ENCODE results near the gene OR8H3. TPM values are rescaled to one million over a fixed set of nuclear protein-coding genes. Genes with fewer than 3 reads are reported as not detected.

The OR8H3 gene
- total RNA-seq, 1 experiment from 2014 or later = not detected

GRCh38 chr11:56151376-56151775 lies 29.2 kb downstream of the OR8H3 start:
- Histone ChIP-seq H3K9me3 (ENCODE audit: low read length) (peaks cover 5% of the 10 kb centered on the region; the same call in 1 of the 2 replicates), H3K27ac (ENCODE audit: low read length) (no peak overlapping the region), H3K9ac (ENCODE audit: low read length) (no peak overlapping the region), H2AFZ (ENCODE audit: low read length) (no peak overlapping the region), H3K4me2 (ENCODE audit: low read length) (no peak overlapping the region), H3K4me3 (ENCODE audit: low read length) (no peak overlapping the region), H3K79me2 (ENCODE audit: low read length) (no peaks in the 10 kb centered on the region), H3F3A (ENCODE audit: low read length, unreplicated experiment) (no peaks in the 10 kb centered on the region), H3K4me1 (ENCODE audit: insufficient read depth, low read length) (no peaks in the 10 kb centered on the region), H3K27me3 (ENCODE audit: low read length) (no peaks in the 10 kb centered on the region), H3K9me2 (replicated peaks; ENCODE audit: low read length) (no peaks in the 10 kb centered on the region), H4K20me1 (ENCODE audit: low read length) (no peaks in the 10 kb centered on the region), H3K36me3 (ENCODE audit: low read depth, low read length) (no peaks in the 10 kb centered on the region)
- TF ChIP-seq EZH2 (IDR thresholded peaks at IDR 0.05; ENCODE audit: low read length, unreplicated experiment) (no peak), EZH2phosphoT487 (IDR thresholded peaks at IDR 0.05; ENCODE audit: borderline replicate concordance, low read length) (no peak)
- TF ChIP-seq, protein P1, sequence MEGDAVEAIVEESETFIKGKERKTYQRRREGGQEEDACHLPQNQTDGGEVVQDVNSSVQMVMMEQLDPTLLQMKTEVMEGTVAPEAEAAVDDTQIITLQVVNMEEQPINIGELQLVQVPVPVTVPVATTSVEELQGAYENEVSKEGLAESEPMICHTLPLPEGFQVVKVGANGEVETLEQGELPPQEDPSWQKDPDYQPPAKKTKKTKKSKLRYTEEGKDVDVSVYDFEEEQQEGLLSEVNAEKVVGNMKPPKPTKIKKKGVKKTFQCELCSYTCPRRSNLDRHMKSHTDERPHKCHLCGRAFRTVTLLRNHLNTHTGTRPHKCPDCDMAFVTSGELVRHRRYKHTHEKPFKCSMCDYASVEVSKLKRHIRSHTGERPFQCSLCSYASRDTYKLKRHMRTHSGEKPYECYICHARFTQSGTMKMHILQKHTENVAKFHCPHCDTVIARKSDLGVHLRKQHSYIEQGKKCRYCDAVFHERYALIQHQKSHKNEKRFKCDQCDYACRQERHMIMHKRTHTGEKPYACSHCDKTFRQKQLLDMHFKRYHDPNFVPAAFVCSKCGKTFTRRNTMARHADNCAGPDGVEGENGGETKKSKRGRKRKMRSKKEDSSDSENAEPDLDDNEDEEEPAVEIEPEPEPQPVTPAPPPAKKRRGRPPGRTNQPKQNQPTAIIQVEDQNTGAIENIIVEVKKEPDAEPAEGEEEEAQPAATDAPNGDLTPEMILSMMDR (conservative IDR thresholded peaks at IDR 0.05; ENCODE audit: low read depth, low read length) = no peak
- BruUV-seq (replicated peaks) = no TSS peak
- ATAC-seq = no peak
- intact Hi-C loops (cut with micrococcal nuclease) = no loop called here
- POLR2A ChIA-PET (ENCODE audit: unreplicated experiment) = no interaction called here
- no peak for DNase-seq
- CTCF ChIA-PET = no interaction called here

GRCh38 chr11:56152333-56152732 lies 30.2 kb downstream of the OR8H3 start:
- ChIA-PET CTCF (no interaction called here), POLR2A (ENCODE audit: unreplicated experiment) (no interaction called here)
- Histone ChIP-seq H2AFZ (ENCODE audit: low read length) (0 out of 2 replicates have a peak overlapping the region, but pooled peaks have one; percentile 23), H3K79me2 (ENCODE audit: low read length) (no peaks in the 10 kb centered on the region), H3K36me3 (ENCODE audit: low read depth, low read length) (no peaks in the 10 kb centered on the region), H3K27ac (ENCODE audit: low read length) (no peak overlapping the region), H3K9ac (ENCODE audit: low read length) (no peak overlapping the region), H3F3A (ENCODE audit: low read length, unreplicated experiment) (no peaks in the 10 kb centered on the region), H3K9me3 (ENCODE audit: low read length) (peaks cover 5% of the 10 kb centered on the region; the same call in 1 of the 2 replicates), H3K27me3 (ENCODE audit: low read length) (no peaks in the 10 kb centered on the region), H3K4me1 (ENCODE audit: insufficient read depth, low read length) (no peaks in the 10 kb centered on the region), H4K20me1 (ENCODE audit: low read length) (no peaks in the 10 kb centered on the region), H3K4me3 (ENCODE audit: low read length) (no peak overlapping the region), H3K9me2 (replicated peaks; ENCODE audit: low read length) (no peaks in the 10 kb centered on the region), H3K4me2 (ENCODE audit: low read length) (no peak overlapping the region)
- intact Hi-C loops (cut with micrococcal nuclease) = no loop called here
- no TSS peak for BruUV-seq (replicated peaks)
- ATAC-seq = no peak
- DNase-seq = no peak
- TF ChIP-seq EZH2phosphoT487 (IDR thresholded peaks at IDR 0.05; ENCODE audit: borderline replicate concordance, low read length) = no peak
- no peak for TF ChIP-seq EZH2 (IDR thresholded peaks at IDR 0.05; ENCODE audit: low read length, unreplicated experiment)
- TF ChIP-seq, protein P1 (conservative IDR thresholded peaks at IDR 0.05; ENCODE audit: low read depth, low read length) = no peak

DNA sequence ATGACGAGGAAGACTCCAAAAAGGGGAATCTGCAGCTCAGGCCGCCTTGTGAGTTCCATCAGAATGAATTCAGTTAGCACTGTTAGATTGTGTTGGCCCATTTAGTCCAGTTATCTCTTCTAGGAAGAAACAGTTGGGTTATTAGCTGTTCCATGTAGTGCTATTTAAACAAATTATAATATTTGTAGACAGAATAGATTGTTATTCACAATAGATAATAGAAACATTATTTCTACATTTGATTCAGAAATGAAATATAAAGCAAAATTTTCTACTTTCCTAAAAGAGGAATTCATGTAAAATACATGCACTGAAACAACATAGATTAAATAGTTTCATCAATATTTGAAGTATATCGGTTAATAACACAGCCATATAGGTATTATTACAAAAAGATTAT lies 38.0 kb downstream of the OR8H3 start, which contains the start of gene OR8K5:
OR8K5 (minus strand) TSS at position 101 of the 400 bp plus-strand sequence; CDS start at position 101, 0 bp downstream.
- CTCF ChIA-PET = no interaction called here
- H3K4me1 ChIP-seq (ENCODE audit: insufficient read depth, low read length) = no peaks in the 10 kb centered on the region
- DNase-seq (no peak), ATAC-seq (no peak)
- no peaks in the 10 kb centered on the region for H4K20me1 ChIP-seq (ENCODE audit: low read length)
- no TSS peak for BruUV-seq (replicated peaks)
- H3F3A ChIP-seq (ENCODE audit: low read length, unreplicated experiment) = no peaks in the 10 kb centered on the region
- POLR2A ChIA-PET (ENCODE audit: unreplicated experiment) = no interaction called here
- no peak within 1 kb of the TSS for H3K9ac ChIP-seq (ENCODE audit: low read length)
- H3K9me2 ChIP-seq (replicated peaks; ENCODE audit: low read length) = no peaks in the 10 kb centered on the region
- no peaks in the 10 kb centered on the region for H3K79me2 ChIP-seq (ENCODE audit: low read length)
- no peak within 1 kb of the TSS for H3K4me3 ChIP-seq (ENCODE audit: low read length)
- intact Hi-C loops (cut with micrococcal nuclease) = no loop called here
- H3K27ac ChIP-seq (ENCODE audit: low read length) = no peak within 1 kb of the TSS
- no peaks in the 10 kb centered on the region for H3K36me3 ChIP-seq (ENCODE audit: low read depth, low read length)
- H2AFZ ChIP-seq (ENCODE audit: low read length) = no peak within 1 kb of the TSS
- TF ChIP-seq, protein P1 (conservative IDR thresholded peaks at IDR 0.05; ENCODE audit: low read depth, low read length) = no peak
- no peak for TF ChIP-seq EZH2 (IDR thresholded peaks at IDR 0.05; ENCODE audit: low read length, unreplicated experiment)
- TF ChIP-seq EZH2phosphoT487 (IDR thresholded peaks at IDR 0.05; ENCODE audit: borderline replicate concordance, low read length) = no peak
- peaks cover 7% of the 10 kb centered on the region; the same call in 1 of the 2 replicates for H3K9me3 ChIP-seq (ENCODE audit: low read length)
- no peak within 1 kb of the TSS for H3K4me2 ChIP-seq (ENCODE audit: low read length)
- H3K27me3 ChIP-seq (ENCODE audit: low read length) = no peaks in the 10 kb centered on the region

Measured in PC-3 (cell line).